Heart left ventricle (tissue), 16 donors: Measurements from ENCODE around the gene PARN. TPM values are rescaled to one million over a fixed set of nuclear protein-coding genes. Genes with fewer than 3 reads are reported as not detected.
A peak's percentile ranks its signal among the peaks of the same experiment; 100 is the strongest.

Experiments used
- ATAC-seq, 4 donors: fragments of 200-7000 bp; cut with Tn5 transposase; one replicate each; pipeline ENCODE4 v1.9.1; 2020 to 2022; ENCODE audit warnings: moderate library complexity in 4 of 4, mild to moderate bottlenecking in 3 of 4, moderate number of reproducible peaks in 1 of 4
- DNase-seq, 5 donors: peaks; one replicate each; pipeline ENCODE4 v3.0.0-alpha.2; 2020
- H3K27ac ChIP-seq, 12 donors: fragments of 200-600 bp; sonication (generic) in 4 of 12; one replicate each; pipeline versions ENCODE4 v1.5.0 to v1.8.0; 2016 to 2022; ENCODE audit warnings: mild to moderate bottlenecking in 2 of 12
- H3K27me3 ChIP-seq, 9 donors: fragments of 200-600 bp; sonication (generic) in 2 of 9; one replicate each; pipeline versions ENCODE4 v1.5.1 to v1.8.0; 2016 to 2022; ENCODE audit warnings: mild to moderate bottlenecking in 3 of 9
- H3K36me3 ChIP-seq, 9 donors: fragments of 200-600 bp; sonication (generic) in 2 of 9; one replicate each; pipeline versions ENCODE4 v1.5.0 to v1.8.0; 2018 to 2022; ENCODE audit warnings: mild to moderate bottlenecking in 2 of 9
- H3K4me1 ChIP-seq, 12 donors: fragments of 200-600 bp; sonication (generic) in 4 of 12; one replicate each; pipeline versions ENCODE4 v1.5.0 to v1.8.0; 2016 to 2022; ENCODE audit warnings: mild to moderate bottlenecking in 3 of 12
- H3K4me3 ChIP-seq, 12 donors: fragments of 200-600 bp; sonication (generic) in 4 of 12; one replicate each; pipeline versions ENCODE4 v1.5.0 to v1.8.0; 2017 to 2022; ENCODE audit warnings: mild to moderate bottlenecking in 9 of 12, moderate library complexity in 4 of 12
- H3K9me3 ChIP-seq, 12 donors: fragments of 200-600 bp; sonication (generic) in 4 of 12; one replicate each; pipeline versions ENCODE4 v1.5.0 to v1.8.0; 2016 to 2022; ENCODE audit warnings: mild to moderate bottlenecking in 1 of 12
- CTCF ChIP-seq, 12 donors: fragments of 200-600 bp; sonication (generic) in 4 of 12; IDR thresholded peaks; one replicate each; pipeline versions ENCODE4 v1.5.0 to v1.8.0; 2018 to 2022; ENCODE audit warnings: antibody characterized with exemption in 12 of 12, mild to moderate bottlenecking in 5 of 12
- POLR2A ChIP-seq, 2 donors: fragments of 450-650 bp; IDR thresholded peaks; one replicate each; pipeline ENCODE4 v1.6.1; 2017; ENCODE audit warnings: antibody characterized with exemption in 2 of 2, mild to moderate bottlenecking in 2 of 2, moderate library complexity in 2 of 2
- WGBS, 4 donors: extraction: QIAGEN DNeasy Blood & Tissue Kit in 2 of 4; methylation state at CpG; one replicate each; pipeline versions ENCODE4 v1.1.5 to v1.1.7; 2013 to 2018; 5-methylcytosine and 5-hydroxymethylcytosine counted together
- intact Hi-C, 10 donors: fragments of 100-400 bp; cut with DNase I; formaldehyde crosslinking; loops; one replicate each; pipeline versions ENCODE4 v1.11.1 to v1.14.2; 2022
- polyA plus RNA-seq, 2 donors: library from polyadenylated mRNA; stranded (reverse); fragments of 200-250 nt; gene quantifications; one replicate each; pipeline ENCODE4 v1.2.3, GENCODE V29; 2013
- total RNA-seq, 9 donors: library from RNA; depleted of rRNA in 2 of 9; stranded (reverse); fragments of >200 nt in 2 of 9; fragmentation: NEBNext Ultra II Directional in 3 of 9; extraction: Animal tissue kit (Norgen Biotek cat#: 25700) in 3 of 9; gene quantifications; one replicate each; pipeline versions ENCODE4 v1.1.0 to v1.2.4, GENCODE V29; 2016 to 2023
- donor health status: ischemic (EF 13 %, LVEDD 7.1; RV severe dilation, severe dysfunction).
- donor health status: healthy with polysubstance abuse.
- donor health status: DM: no; HTN: yes; CAD: no.
- donor health status: DM: no; HTN: no; CAD: no.
- donor health status: ischemic (EF 25% LVEDD 6.9; RV normal size, moderate dysfunction).
- donor health status: ischemic (EF 25% LVEDD 5.7; RV mildly dilated, moderate dysfunction).
- donor health status: healthy.
- donor health status: DM: yes; HTN: yes; CAD: no.
- donor health status: ischemic (EF 35%, LVEDD 5.7; RV mildly dilated, moderate dysfunction).
- donor health status: nonischemic (EF 11% LVEDD 7.7; RV severe dilation, severe dysfunction).
- donor health status: DM: yes; HTN: yes; CAD: no.
- donor health status: PGD.
- donor health status: ischemic (EF 29% LVEDD 5.4; RV normal size, mild dysfunction).
- donor health status: nonischemic (EF 23%, LVEDD 6.1; RV moderate dilation, normal function).

Gene PARN
- total and polyA plus RNA-seq, 11 donors, result 7.7 to 25.9 (median 19.8) TPM

- ATAC-seq (peak in 2 of 4 donors; percentile 35 to 61), DNase-seq (no peak)
- H3K36me3 ChIP-seq, result no peaks in the 10 kb centered on the region
- no peak for TF ChIP-seq POLR2A (IDR thresholded peaks at IDR 0.05)
- no peak for TF ChIP-seq CTCF (IDR thresholded peaks at IDR 0.05)
- peak overlapping the region in 3 of 12 donors; percentile 2 to 23 (median 4) for H3K27ac ChIP-seq
- H3K27me3 ChIP-seq, result no peaks in the 10 kb centered on the region
- peaks cover 0 to 39% (median 13%) of the 10 kb centered on the region in 12 donors for H3K4me1 ChIP-seq
- no peaks in the 10 kb centered on the region for H3K9me3 ChIP-seq
- H3K4me3 ChIP-seq, result no peak overlapping the region
- WGBS, 4 donors, result 73 to 83% (median 76%) methylated on average over 4 of the region's 4 CpGs
- intact Hi-C loops, result no loop called here
Measured at GRCh38 chr16:14509055-14509454, 121.0 kb downstream of the PARN start.

- H3K27me3 ChIP-seq, result no peaks in the 10 kb centered on the region
- TF ChIP-seq POLR2A (IDR thresholded peaks at IDR 0.05) (no peak), CTCF (IDR thresholded peaks at IDR 0.05) (no peak)
- no peak overlapping the region for H3K4me3 ChIP-seq
- ATAC-seq, result peak in 3 of 4 donors; percentile 30 to 57 (median 33)
- 39 to 48% (median 44%) methylated on average over 2 of the region's 2 CpGs for WGBS, 4 donors
- H3K9me3 ChIP-seq, result no peaks in the 10 kb centered on the region
- peaks cover 0 to 54% (median 23%) of the 10 kb centered on the region in 12 donors for H3K4me1 ChIP-seq
- intact Hi-C loops, result no loop called here
- H3K27ac ChIP-seq, result peak overlapping the region in 4 of 12 donors; percentile 6 to 48 (median 24)
- no peak for DNase-seq
- no peaks in the 10 kb centered on the region for H3K36me3 ChIP-seq
Measured at GRCh38 chr16:14505846-14506245, 124.2 kb downstream of the PARN start.

- TF ChIP-seq CTCF (IDR thresholded peaks at IDR 0.05) (no peak), POLR2A (IDR thresholded peaks at IDR 0.05) (no peak)
- intact Hi-C loops, result no loop called here
- Histone ChIP-seq H3K27me3 (no peaks in the 10 kb centered on the region), H3K4me3 (no peak overlapping the region), H3K9me3 (no peaks in the 10 kb centered on the region), H3K36me3 (no peaks in the 10 kb centered on the region), H3K4me1 (peaks cover 0 to 52% (median 23%) of the 10 kb centered on the region in 12 donors), H3K27ac (peak overlapping the region in 7 of 12 donors; percentile 41 to 85 (median 80))
- 86 to 93% (median 90%) methylated on average over 9 of the region's 9 CpGs for WGBS, 4 donors
- ATAC-seq (no peak), DNase-seq (no peak)
Measured at GRCh38 chr16:14502932-14503741, 126.9 kb downstream of the PARN start.

- intact Hi-C loops, result no loop called here
- DNase-seq, result no peak
- TF ChIP-seq CTCF (IDR thresholded peaks at IDR 0.05), result no peak
- TF ChIP-seq POLR2A (IDR thresholded peaks at IDR 0.05), result no peak
- Histone ChIP-seq H3K4me1 (peaks cover 0 to 58% (median 23%) of the 10 kb centered on the region in 12 donors), H3K36me3 (no peaks in the 10 kb centered on the region), H3K27me3 (no peaks in the 10 kb centered on the region), H3K9me3 (no peaks in the 10 kb centered on the region), H3K4me3 (no peak overlapping the region), H3K27ac (peak overlapping the region; percentile 19 to 86 (median 76))
- WGBS, 4 donors, result 70 to 81% (median 75%) methylated on average over 4 of the region's 4 CpGs
- ATAC-seq, result no peak
Measured at GRCh38 chr16:14502256-14502875, 127.7 kb downstream of the PARN start.
